Prostate gland (tissue), 2 donors: ENCODE data around the gene HNRNPF. TPM values are rescaled to one million over a fixed set of nuclear protein-coding genes. Genes with fewer than 3 reads are reported as not detected.

Source experiments
- DNase-seq: peaks from one replicate; pipeline ENCODE4 v3.0.0-alpha.2; 2019; ENCODE audit warnings: low spot score
- H3K27ac ChIP-seq, 2 donors: fragments of 200-600 bp; sonication (generic); 2 replicates each; pipeline ENCODE4 v1.5.1; 2017 to 2019
- H3K27me3 ChIP-seq: fragments of 200-600 bp; sonication (generic); replicated peaks from 2 replicates; pipeline ENCODE4 v1.5.1; 2019; ENCODE audit not compliant: insufficient read depth
- H3K36me3 ChIP-seq, 2 donors: fragments of 200-600 bp; sonication (generic); 1 replicate in 1 of 2; 2 replicates in 1 of 2; pipeline versions ENCODE4 v1.5.1 to v1.8.1; 2017 to 2019
- H3K4me1 ChIP-seq: fragments of 200-600 bp; sonication (generic); replicated peaks from 2 replicates; pipeline ENCODE4 v1.5.1; 2019
- H3K4me3 ChIP-seq, 2 donors: fragments of 200-600 bp; sonication (generic); 2 replicates each; pipeline ENCODE4 v1.5.1; 2017 to 2019
- H3K9me3 ChIP-seq: fragments of 200-600 bp; sonication (generic); 2 replicates; pipeline ENCODE4 v1.5.1; 2017
- CTCF ChIP-seq, 4 experiments: fragments of 200-600 bp in 2 of 4; fragments of 450-650 bp in 2 of 4; sonication (generic) in 2 of 4; IDR thresholded peaks; 1 replicate in 3 of 4; 2 replicates in 1 of 4; pipeline ENCODE4 v1.5.1; 2016 to 2019; ENCODE audit warnings: antibody characterized with exemption in 4 of 4, mild to moderate bottlenecking in 2 of 4, moderate library complexity in 2 of 4
- POLR2A ChIP-seq: fragments of 450-650 bp; IDR thresholded peaks from one replicate; pipeline ENCODE4 v1.6.1; 2016; ENCODE audit warnings: antibody characterized with exemption, mild to moderate bottlenecking
- POLR2AphosphoS5 ChIP-seq: sonication (generic); formaldehyde crosslinking; IDR thresholded peaks from one replicate; pipeline ENCODE4 v1.6.1; 2017; ENCODE audit warnings: antibody characterized with exemption
- WGBS: methylation state at CpG from one replicate; pipeline ENCODE4 v1.1.5; 2018; 5-methylcytosine and 5-hydroxymethylcytosine counted together
- intact Hi-C: fragments of 100-400 bp; cut with DNase I; formaldehyde crosslinking; loops from one replicate; pipeline ENCODE4 v1.14.2; 2022
- total RNA-seq, 2 donors: library from RNA; depleted of rRNA; stranded (reverse); fragments of >200 nt; gene quantifications; one replicate each; pipeline ENCODE4 v1.1.0, GENCODE V29; 2016

HNRNPF gene
- total RNA-seq, 2 donors from 2014 or later, result 175 to 199 TPM

- no peak for DNase-seq
- Histone ChIP-seq H3K4me3 (no peak overlapping the region), H3K27ac (no peak overlapping the region), H3K4me1 (no peaks in the 10 kb centered on the region), H3K27me3 (no peaks in the 10 kb centered on the region), H3K9me3 (no peaks in the 10 kb centered on the region), H3K36me3 (no peaks in the 10 kb centered on the region)
- TF ChIP-seq POLR2AphosphoS5 (no peak), POLR2A (no peak), CTCF (IDR thresholded peaks at IDR 0.05) (no peak)
- 62% methylated on average over 13 of the region's 13 CpGs for WGBS
- intact Hi-C loops, result no loop called here
Observed at GRCh38 chr10:43377424-43377883, 31.5 kb downstream of the HNRNPF start.

- intact Hi-C loops, result no loop called here
- Histone ChIP-seq H3K27me3 (no peaks in the 10 kb centered on the region), H3K27ac (no peak overlapping the region), H3K4me3 (no peak overlapping the region), H3K36me3 (no peaks in the 10 kb centered on the region), H3K9me3 (no peaks in the 10 kb centered on the region), H3K4me1 (no peaks in the 10 kb centered on the region)
- 68% methylated on average over 2 of the region's 2 CpGs for WGBS
- TF ChIP-seq POLR2AphosphoS5 (no peak), POLR2A (no peak)
- DNase-seq, result no peak
Observed at GRCh38 chr10:43376828-43377423, 32.1 kb downstream of the HNRNPF start.

- Histone ChIP-seq H3K4me3 (no peak overlapping the region), H3K36me3 (no peaks in the 10 kb centered on the region), H3K9me3 (no peaks in the 10 kb centered on the region), H3K4me1 (no peaks in the 10 kb centered on the region), H3K27ac (no peak overlapping the region), H3K27me3 (no peaks in the 10 kb centered on the region)
- 89% methylated on average over 9 of the region's 9 CpGs for WGBS
- no peak for DNase-seq
- intact Hi-C loops, result no loop called here
- TF ChIP-seq POLR2A (no peak), POLR2AphosphoS5 (no peak), CTCF (IDR thresholded peaks at IDR 0.05) (no peak)
Observed at GRCh38 chr10:43376046-43376635, 32.8 kb downstream of the HNRNPF start.

- Histone ChIP-seq H3K36me3 (no peaks in the 10 kb centered on the region), H3K4me3 (no peak overlapping the region), H3K9me3 (no peaks in the 10 kb centered on the region), H3K27ac (no peak overlapping the region), H3K4me1 (no peaks in the 10 kb centered on the region), H3K27me3 (no peaks in the 10 kb centered on the region)
- TF ChIP-seq POLR2AphosphoS5 (no peak), CTCF (IDR thresholded peaks at IDR 0.05) (no peak), POLR2A (no peak)
- 80% methylated on average over 12 of the region's 12 CpGs for WGBS
- intact Hi-C loops, result no loop called here
- DNase-seq, result no peak
Observed at GRCh38 chr10:43375401-43376020, 33.5 kb downstream of the HNRNPF start.

GRCh38 chr10:43374194-43374593 is 34.8 kb downstream of the HNRNPF start:
- WGBS, result 89% methylated on average over 3 of the region's 3 CpGs
- Histone ChIP-seq H3K36me3 (no peaks in the 10 kb centered on the region), H3K4me3 (no peak overlapping the region), H3K27ac (no peak overlapping the region), H3K9me3 (no peaks in the 10 kb centered on the region), H3K4me1 (no peaks in the 10 kb centered on the region), H3K27me3 (no peaks in the 10 kb centered on the region)
- TF ChIP-seq POLR2A (no peak), POLR2AphosphoS5 (no peak), CTCF (IDR thresholded peaks at IDR 0.05) (no peak)
- intact Hi-C loops, result no loop called here
- no peak for DNase-seq
